Measurements from ENCODE around the gene CGN.

- TF ChIP-seq POLR2A (IDR thresholded peaks at IDR 0.05) (no peak), CTCF (IDR thresholded peaks at IDR 0.05) (no peak)
Measured at GRCh38 chr1:151581921-151582320, 70.7 kb downstream of the CGN start.
